H1 (cell line): Measurements from ENCODE around the gene NEK9. TPM values are rescaled to one million over a fixed set of nuclear protein-coding genes. Genes with fewer than 3 reads are reported as not detected.

Experiments
- CTCF ChIA-PET: fragments of 300-600 bp; sonication (Branson Sonifier 250); formaldehyde crosslinking; loops from one replicate; lab custom pipeline; 2021; ENCODE audit not compliant: partially characterized antibody; lab: Charles Lee
- POLR2A ChIA-PET: fragments of 300-600 bp; sonication (Branson Sonifier 250); formaldehyde crosslinking; loops from one replicate; lab custom pipeline; 2021; ENCODE audit warnings: inconsistent platforms; ENCODE audit not compliant: partially characterized antibody; lab: Charles Lee
- DNase-seq, 2 experiments: peaks; one replicate each; pipeline versions ENCODE4 v3.0.0 to v3.0.0-alpha.2; 2010 to 2022; ENCODE audit warnings: low spot score in 2 of 2, low read depth in 1 of 2, mixed read lengths in 1 of 2
- FAIRE-seq: peaks from 2 replicates; lab custom pipeline; 2011; peaks lifted over from hg19 to GRCh38; lab: Jason Lieb, UNC
- H2AFZ ChIP-seq: 2 replicates; pipeline ENCODE4 v1.8.1; 2012; ENCODE audit warnings: low read length, inconsistent platforms
- H2AK5ac ChIP-seq: 2 replicates; pipeline ENCODE4 v1.6.1; 2013; ENCODE audit warnings: low read depth, low read length
- H2BK120ac ChIP-seq: replicated peaks from 2 replicates; pipeline ENCODE3; 2013; ENCODE audit warnings: low read depth, low read length, inconsistent platforms
- H2BK12ac ChIP-seq: 2 replicates; pipeline ENCODE4 v1.6.1; 2013; ENCODE audit warnings: low read depth, low read length
- H2BK15ac ChIP-seq: 2 replicates; pipeline ENCODE4 v1.6.1; 2013; ENCODE audit warnings: low read length
- H2BK20ac ChIP-seq: 2 replicates; pipeline ENCODE4 v1.6.1; 2013; ENCODE audit warnings: low read length
- H2BK5ac ChIP-seq: 2 replicates; pipeline ENCODE4 v1.6.1; 2013; ENCODE audit warnings: low read depth, low read length
- H3K14ac ChIP-seq: 2 replicates; pipeline ENCODE4 v1.6.1; 2013; ENCODE audit warnings: inconsistent platforms; ENCODE audit not compliant: insufficient read length
- H3K18ac ChIP-seq: 2 replicates; pipeline ENCODE4 v1.6.1; 2013; ENCODE audit warnings: low read length; ENCODE audit errors: extremely low read depth
- H3K23ac ChIP-seq: 2 replicates; pipeline ENCODE4 v1.6.1; 2013; ENCODE audit warnings: inconsistent platforms; ENCODE audit not compliant: insufficient read length
- H3K23me2 ChIP-seq: 2 replicates; pipeline ENCODE4 v1.6.1; 2013; ENCODE audit warnings: low read depth, low read length
- H3K27ac ChIP-seq: 2 replicates; pipeline ENCODE4 v1.6.1; 2011; ENCODE audit warnings: low read depth, low read length, inconsistent platforms
- H3K27me3 ChIP-seq, 4 experiments: replicated peaks in 1 of 4; 1 replicate in 1 of 4; 2 replicates in 3 of 4; pipeline versions ENCODE4 v1.6.1 to v1.8.1; 2011 to 2013; ENCODE audit warnings: low read length in 3 of 4, mild to moderate bottlenecking in 3 of 4, inconsistent platforms in 2 of 4, mixed read lengths in 2 of 4, moderate library complexity in 1 of 4; ENCODE audit not compliant: control insufficient read depth in 3 of 4, insufficient read depth in 3 of 4; ENCODE audit errors: extremely low read depth in 1 of 4
- H3K36me3 ChIP-seq, 4 experiments: 2 replicates each; pipeline versions ENCODE4 v1.6.1 to v1.8.1; 2011 to 2013; ENCODE audit warnings: mild to moderate bottlenecking in 4 of 4, low read length in 3 of 4, moderate library complexity in 2 of 4, control low read depth in 1 of 4, inconsistent platforms in 1 of 4; ENCODE audit not compliant: insufficient read depth in 4 of 4, control insufficient read depth in 2 of 4
- H3K4ac ChIP-seq: replicated peaks from 2 replicates; pipeline ENCODE3; 2013; ENCODE audit warnings: low read length, low read depth, mixed read lengths, inconsistent platforms; ENCODE audit not compliant: insufficient read length
- H3K4me1 ChIP-seq, 4 experiments: replicated peaks in 1 of 4; 1 replicate in 1 of 4; 2 replicates in 3 of 4; pipeline versions ENCODE4 v1.6.1 to v1.8.1; 2011 to 2013; ENCODE audit warnings: low read length in 3 of 4, inconsistent platforms in 2 of 4, mixed read lengths in 1 of 4; ENCODE audit not compliant: insufficient read depth in 4 of 4, control insufficient read depth in 3 of 4
- H3K4me2 ChIP-seq, 2 experiments: 2 replicates each; pipeline versions ENCODE4 v1.6.1 to v1.8.1; 2011 to 2013; ENCODE audit warnings: low read depth in 2 of 2, low read length in 2 of 2, control low read depth in 1 of 2, inconsistent platforms in 1 of 2, mild to moderate bottlenecking in 1 of 2; ENCODE audit not compliant: insufficient read depth in 1 of 2
- H3K4me3 ChIP-seq, 4 experiments: fragments of 200-600, 300-600 bp in 1 of 4; sonication (generic), shearing (Covaris generic), sonication (Bioruptor Twin) in 1 of 4; 2 replicates each; pipeline versions ENCODE4 v1.5.1 to v1.8.1; 2011 to 2016; ENCODE audit warnings: low read length in 4 of 4, low read depth in 3 of 4, control low read depth in 2 of 4, inconsistent platforms in 2 of 4, mild to moderate bottlenecking in 2 of 4, mixed read lengths in 1 of 4, moderate library complexity in 1 of 4; ENCODE audit not compliant: insufficient read depth in 2 of 4; ENCODE audit errors: extremely low read depth in 1 of 4
- H3K56ac ChIP-seq: replicated peaks from 2 replicates; pipeline ENCODE3; 2013; ENCODE audit warnings: low read depth, mild to moderate bottlenecking, mixed read lengths, low read length, inconsistent platforms; ENCODE audit not compliant: insufficient read length
- H3K79me1 ChIP-seq: 2 replicates; pipeline ENCODE4 v1.6.1; 2013; ENCODE audit warnings: low read depth, low read length, control low read depth
- H3K79me2 ChIP-seq, 2 experiments: 2 replicates each; pipeline versions ENCODE4 v1.6.1 to v1.8.1; 2012 to 2013; ENCODE audit warnings: low read length in 2 of 2, mild to moderate bottlenecking in 2 of 2, inconsistent platforms in 1 of 2; ENCODE audit not compliant: insufficient read depth in 2 of 2, control insufficient read depth in 1 of 2
- H3K9ac ChIP-seq, 4 experiments: replicated peaks in 1 of 4; 1 replicate in 1 of 4; 2 replicates in 3 of 4; pipeline versions ENCODE4 v1.6.1 to v1.8.1; 2011 to 2013; ENCODE audit warnings: low read depth in 3 of 4, low read length in 3 of 4, control low read depth in 2 of 4, mild to moderate bottlenecking in 2 of 4, moderate library complexity in 2 of 4, inconsistent platforms in 1 of 4; ENCODE audit errors: extremely low read depth in 1 of 4
- H3K9me3 ChIP-seq, 2 experiments: 2 replicates each; pipeline versions ENCODE4 v1.6.1 to v1.8.1; 2012 to 2013; ENCODE audit warnings: mild to moderate bottlenecking in 2 of 2, moderate library complexity in 2 of 2, control low read depth in 1 of 2, inconsistent platforms in 1 of 2, low read depth in 1 of 2, low read length in 1 of 2, mixed read lengths in 1 of 2; ENCODE audit not compliant: insufficient read depth in 2 of 2
- H4K20me1 ChIP-seq, 2 experiments: replicated peaks in 1 of 2; 2 replicates each; pipeline versions ENCODE3 to v1.8.1; 2011 to 2013; ENCODE audit warnings: inconsistent platforms in 2 of 2, low read length in 2 of 2, mild to moderate bottlenecking in 1 of 2; ENCODE audit not compliant: insufficient read depth in 2 of 2, control insufficient read depth in 1 of 2
- H4K5ac ChIP-seq: 2 replicates; pipeline ENCODE4 v1.6.1; 2013; ENCODE audit warnings: low read length, low read depth, mixed read lengths, inconsistent platforms; ENCODE audit not compliant: insufficient read length
- H4K8ac ChIP-seq: 2 replicates; pipeline ENCODE4 v1.8.0; 2013; ENCODE audit warnings: mild to moderate bottlenecking, moderate library complexity, low read length, inconsistent platforms; ENCODE audit not compliant: insufficient read depth; ENCODE audit errors: extremely low read depth
- H4K91ac ChIP-seq: replicated peaks from 2 replicates; pipeline ENCODE3; 2013; ENCODE audit warnings: low read length, mixed read lengths, inconsistent platforms; ENCODE audit not compliant: insufficient read length
- BRCA1 ChIP-seq: IDR thresholded peaks from 2 replicates; pipeline ENCODE4 v1.6.1; 2012; ENCODE audit warnings: low read depth, low read length, improper control_type of control experiment
- SIN3A ChIP-seq, 2 experiments: IDR thresholded peaks in 1 of 2; conservative IDR thresholded peaks in 1 of 2; 2 replicates each; pipeline ENCODE4 v1.6.1; 2011 to 2012; ENCODE audit warnings: low read length in 2 of 2, improper control_type of control experiment in 1 of 2, low read depth in 1 of 2, mild to moderate bottlenecking in 1 of 2
- whole genome bisulfite sequencing, 2 experiments: shearing (Covaris generic) in 1 of 2; methylation state at CpG; one replicate each; pipeline versions ENCODE4 v1.1.6 to v1.1.7; 2013 to 2015; ENCODE audit warnings: low lambda C conversion rate in 2 of 2, mixed read lengths in 2 of 2, inconsistent platforms in 1 of 2, low coverage in 1 of 2, missing lambda C conversion rate in 1 of 2; ENCODE audit not compliant: insufficient replicate concordance in 2 of 2, insufficient coverage in 1 of 2, insufficient read length in 1 of 2; ENCODE audit errors: extremely low coverage in 1 of 2, missing lambda C conversion rate in 1 of 2; 5-methylcytosine and 5-hydroxymethylcytosine counted together
- polyA plus RNA-seq, 7 experiments: library from polyadenylated mRNA; depleted of rRNA in 3 of 7; stranded (reverse) in 5 of 7; unstranded in 2 of 7; fragments of >200 nt in 5 of 7; fragments of 200-250 nt in 2 of 7; gene quantifications; 1 replicate in 5 of 7; 2 replicates in 1 of 7; 4 replicates in 1 of 7; pipeline versions ENCODE4 v1.2.1 to v1.2.3, GENCODE V29; 2011 to 2013; ENCODE audit warnings: missing spikeins in 2 of 7, mixed read lengths in 2 of 7
- total RNA-seq: library from RNA; stranded (reverse); fragmentation: NEBNext Ultra II Directional; extraction: Animal tissue kit (Norgen Biotek cat#: 25700); gene quantifications from 2 replicates; pipeline ENCODE4 v1.2.1, GENCODE V29; 2021

The NEK9 gene
- total and polyA plus RNA-seq, 2 of the 8 experiments (the other 6 are each of a cell fraction or from before 2014, with no cell fraction given), result 16.0 to 43.6 TPM

DNA sequence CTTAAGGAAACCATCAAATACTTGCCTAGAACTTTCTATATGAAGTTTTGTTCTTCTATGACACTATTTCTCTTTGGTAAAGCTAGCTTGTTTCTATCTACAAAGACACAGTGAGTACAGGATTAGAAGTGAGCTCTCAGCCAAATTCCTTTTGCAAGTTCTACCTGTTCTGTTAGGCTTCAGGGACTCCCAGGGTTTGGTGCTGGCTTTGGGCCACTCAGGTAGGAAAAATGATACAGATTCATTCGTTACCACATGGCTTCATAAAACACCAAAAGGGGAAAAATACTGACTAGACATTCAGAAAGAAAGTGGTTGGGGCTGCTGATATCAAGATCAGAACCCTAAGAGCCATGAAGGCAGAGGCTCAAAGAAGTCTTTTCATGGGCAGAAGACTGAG, 43.6 kb downstream of the NEK9 start:
- 89% methylated on average over 1 of the region's 1 CpG; no CpG with 5 or more reads in 1 of the 2 experiments for WGBS, 2 experiments
- H3K4me3 ChIP-seq, result no peak overlapping the region
- H4K8ac ChIP-seq, result no peak overlapping the region
- no peak overlapping the region for H2AK5ac ChIP-seq
- H3K4me2 ChIP-seq, result no peak overlapping the region
- no peaks in the 10 kb centered on the region for H3K23me2 ChIP-seq
- H3K27me3 ChIP-seq, result no peaks in the 10 kb centered on the region
- H2BK5ac ChIP-seq, result no peak overlapping the region
- no peak overlapping the region for H3K4ac ChIP-seq
- H4K91ac ChIP-seq, result no peak overlapping the region
- H2BK120ac ChIP-seq, result no peak overlapping the region
- ChIA-PET CTCF (interaction anchor here (1.5 to 10.6 kb wide), 3 partner anchors 12 to 174 kb away, joined by 4 to 98 read pairs (median 10); no protein-coding TSS in a partner anchor), POLR2A (interaction anchor here (1.0 to 2.4 kb wide), 6 partner anchors 9 to 160 kb away, joined by 3 to 9 read pairs (median 4); partner anchors contain the start of genes ACYP1, PGF, RPS6KL1 and ZC2HC1C)
- no peaks in the 10 kb centered on the region for H3K4me1 ChIP-seq
- H2BK12ac ChIP-seq, result no peak overlapping the region
- no peak overlapping the region for H3K14ac ChIP-seq
- H3K23ac ChIP-seq, result no peak overlapping the region
- no peaks in the 10 kb centered on the region for H3K79me1 ChIP-seq
- H3K36me3 ChIP-seq, result peaks cover 11 to 47% (median 27%) of the 10 kb centered on the region in 4 experiments
- H3K79me2 ChIP-seq, result no peaks in the 10 kb centered on the region
- no peak overlapping the region for H2BK20ac ChIP-seq
- FAIRE-seq (no peak), DNase-seq (no peak)
- H2AFZ ChIP-seq, result no peak overlapping the region
- TF ChIP-seq SIN3A (conservative IDR thresholded peaks at IDR 0.05 in 1 of 2, IDR thresholded peaks at IDR 0.05 in 1 of 2; ENCODE audit: low read depth in 1 of 2, low read length in 2 of 2) (no peak), BRCA1 (no peak)
- H2BK15ac ChIP-seq, result no peak overlapping the region
- H3K27ac ChIP-seq, result no peak overlapping the region
- no peaks in the 10 kb centered on the region for H3K9me3 ChIP-seq
- H3K9ac ChIP-seq, result no peak overlapping the region
- no peak overlapping the region for H3K56ac ChIP-seq
- no peaks in the 10 kb centered on the region for H4K20me1 ChIP-seq
- no peak overlapping the region for H3K18ac ChIP-seq
- no peak overlapping the region for H4K5ac ChIP-seq
